NT2/D1 (cell line): ENCODE results near the gene PRSS57.

ENCODE experiments used
- SUZ12 ChIP-seq: IDR thresholded peaks from 2 replicates; pipeline ENCODE4 v1.6.1; 2011; ENCODE audit not compliant: insufficient read length, insufficient read depth; ENCODE audit errors: extremely low read depth
- YY1 ChIP-seq: IDR thresholded peaks from 2 replicates; pipeline ENCODE4 v1.6.1; 2011; ENCODE audit not compliant: insufficient read length, insufficient read depth
- ZNF274 ChIP-seq: IDR thresholded peaks from 2 replicates; pipeline ENCODE4 v1.6.1; 2011; ENCODE audit warnings: mild to moderate bottlenecking, low read depth, low read length

DNA sequence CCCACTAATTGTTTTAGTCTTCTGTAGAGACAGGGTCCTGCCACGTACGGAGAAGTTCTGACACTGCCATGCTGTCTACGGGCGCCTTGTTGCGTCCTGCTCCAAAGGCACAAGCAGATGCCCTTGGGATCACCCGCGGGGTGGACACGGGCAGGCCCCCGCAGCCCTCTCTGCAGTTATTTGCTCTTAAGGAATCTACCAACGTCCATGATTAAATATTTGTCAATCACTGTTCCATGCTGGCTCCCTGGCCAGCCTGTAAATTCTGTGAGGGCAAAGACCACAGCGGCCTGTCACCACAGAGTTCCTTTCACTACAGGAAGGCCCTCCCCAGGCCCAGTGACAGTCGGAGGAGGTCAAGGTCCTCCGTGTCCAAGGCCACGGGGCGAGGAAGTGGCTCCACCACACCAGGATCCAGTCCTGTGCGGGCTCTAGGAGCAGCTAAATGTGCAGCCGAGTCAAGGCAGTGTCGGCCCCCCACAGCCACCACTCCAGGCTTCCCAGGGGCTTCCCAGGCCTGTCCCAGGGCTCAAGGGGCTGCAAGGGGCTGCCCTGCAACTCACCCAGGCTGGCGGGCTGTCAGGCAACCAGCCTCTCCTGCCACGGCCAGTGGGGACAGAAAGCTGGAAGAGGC, 34.3 kb downstream of the PRSS57 start:
- no peak for TF ChIP-seq ZNF274
- TF ChIP-seq YY1: no peak
- no peak for TF ChIP-seq SUZ12
